K562 (cell line): ENCODE results near the gene KIFC3. TPM values are rescaled to one million over a fixed set of nuclear protein-coding genes. Genes with fewer than 3 reads are reported as not detected.

Experiments used
- ATAC-seq: fragments of 200-7000 bp; cut with Tn5 transposase; 3 replicates; pipeline ENCODE4 v1.9.1; 2020; ENCODE audit warnings: moderate library complexity
- BruUV-seq: library from RNA; stranded (reverse); fragments of 400-500 nt; replicated peaks from 2 replicates; lab custom pipeline; 2021; lab: Mats Ljungman, UMichigan
- CTCF ChIA-PET: fragments of 300-600 bp; formaldehyde crosslinking; extraction: SDS; loops from one replicate; lab custom pipeline; 2021; ENCODE audit warnings: low intra/inter-chr PET ratio; lab: Yijun Ruan, JAX
- POLR2A ChIA-PET: fragments of 300-600, 350-650 bp; sonication (Branson Sonifier 250); formaldehyde crosslinking; extraction: SDS; loops from one replicate; lab custom pipeline; 2021; ENCODE audit warnings: antibody characterized with exemption, inconsistent platforms; lab: Yijun Ruan, JAX
- DNase-seq, 4 experiments: peaks; one replicate each; pipeline versions ENCODE4 v3.0.0 to v3.0.0-alpha.2; 2011 to 2018; ENCODE audit warnings: low spot score in 3 of 4, mixed read lengths in 3 of 4; ENCODE audit errors: extremely low read depth in 1 of 4
- FAIRE-seq: peaks from 2 replicates; lab custom pipeline; 2011; peaks lifted over from hg19 to GRCh38; lab: Jason Lieb, UNC
- H2AFZ ChIP-seq: 2 replicates; pipeline ENCODE4 v1.6.0; 2011; ENCODE audit warnings: low read depth, low read length, control low read depth, inconsistent platforms
- H3K27ac ChIP-seq: fragments of 200-600 bp; 3 replicates; pipeline ENCODE4 v1.8.0; 2011; ENCODE audit warnings: low read depth, mild to moderate bottlenecking, control low read depth, inconsistent platforms, low read length, moderate library complexity, mixed read lengths; ENCODE audit errors: extremely low read depth
- H3K27me3 ChIP-seq, 2 experiments: fragments of 300-600 bp in 1 of 2; 2 replicates in 1 of 2; 3 replicates in 1 of 2; pipeline versions ENCODE4 v1.6.0 to v1.8.0; 2011; ENCODE audit warnings: inconsistent platforms in 2 of 2, low read length in 2 of 2, mild to moderate bottlenecking in 1 of 2, mixed read lengths in 1 of 2, moderate library complexity in 1 of 2; ENCODE audit not compliant: control insufficient read depth in 2 of 2, insufficient read depth in 2 of 2
- H3K36me3 ChIP-seq: fragments of 300-600 bp; 3 replicates; pipeline ENCODE4 v1.8.0; 2011; ENCODE audit warnings: mild to moderate bottlenecking, low read length, inconsistent platforms; ENCODE audit not compliant: control insufficient read depth, insufficient read depth
- H3K4me1 ChIP-seq, 2 experiments: fragments of 200-600 bp in 1 of 2; replicated peaks in 1 of 2; 2 replicates in 1 of 2; 3 replicates in 1 of 2; pipeline versions ENCODE4 v1.5.1 to v1.8.0; 2011; ENCODE audit warnings: inconsistent platforms in 2 of 2, low read length in 2 of 2, mild to moderate bottlenecking in 1 of 2, mixed read lengths in 1 of 2, moderate library complexity in 1 of 2; ENCODE audit not compliant: control insufficient read depth in 2 of 2, insufficient read depth in 2 of 2
- H3K4me2 ChIP-seq: 2 replicates; pipeline ENCODE4 v1.6.1; 2011; ENCODE audit warnings: low read length, control low read depth, inconsistent platforms, mixed read lengths; ENCODE audit not compliant: insufficient read depth
- H3K4me3 ChIP-seq: fragments of 200-600 bp; sonication (generic), shearing (Covaris generic); 2 replicates; pipeline ENCODE4 v1.5.1; 2016; ENCODE audit warnings: control low read depth, inconsistent platforms
- H3K79me2 ChIP-seq: fragments of 200-600 bp; 3 replicates; pipeline ENCODE4 v1.8.0; 2011; ENCODE audit warnings: low read length, inconsistent platforms; ENCODE audit not compliant: control insufficient read depth, insufficient read depth
- H3K9ac ChIP-seq, 2 experiments: 2 replicates each; pipeline versions ENCODE4 v1.6.0 to v1.6.1; 2011; ENCODE audit warnings: low read depth in 2 of 2, low read length in 2 of 2, control low read depth in 1 of 2, inconsistent platforms in 1 of 2, mild to moderate bottlenecking in 1 of 2, mixed read lengths in 1 of 2; ENCODE audit not compliant: insufficient read depth in 1 of 2
- H3K9me1 ChIP-seq: one replicate; pipeline ENCODE4 v1.6.0; 2011; ENCODE audit warnings: inconsistent platforms, mild to moderate bottlenecking, low read length, moderate library complexity; ENCODE audit not compliant: control insufficient read depth, insufficient read depth
- H3K9me3 ChIP-seq: replicated peaks from 2 replicates; pipeline ENCODE4 v1.5.1; 2011; ENCODE audit warnings: low read depth, low read length, inconsistent platforms; ENCODE audit not compliant: control insufficient read depth, insufficient read depth
- H4K20me1 ChIP-seq: replicated peaks from 2 replicates; pipeline ENCODE4 v1.6.1; 2011; ENCODE audit warnings: low read length, inconsistent platforms, mixed read lengths; ENCODE audit not compliant: control insufficient read depth, insufficient read depth
- EP400 ChIP-seq: fragments of 450-650 bp; IDR thresholded peaks from 2 replicates; pipeline ENCODE4 v1.6.1; 2017; ENCODE audit warnings: antibody characterized with exemption, mild to moderate bottlenecking, moderate library complexity
- EWSR1 ChIP-seq: fragments of 450-650 bp; IDR thresholded peaks from 2 replicates; pipeline ENCODE4 v1.6.1; 2018; ENCODE audit warnings: borderline replicate concordance, mild to moderate bottlenecking, low read depth, moderate library complexity; ENCODE audit not compliant: partially characterized antibody
- JUND ChIP-seq, 2 experiments: IDR thresholded peaks; 2 replicates in 1 of 2; 3 replicates in 1 of 2; pipeline ENCODE4 v1.6.1; 2011; ENCODE audit warnings: borderline replicate concordance in 2 of 2, low read depth in 2 of 2, low read length in 2 of 2, improper control_type of control experiment in 1 of 2, missing biosample characterization in 1 of 2, missing genetic modification characterization in 1 of 2, missing genetic modification reagents in 1 of 2
- RBM17 ChIP-seq: fragments of 200-400 bp; formaldehyde crosslinking; IDR thresholded peaks from 2 replicates; pipeline ENCODE4 v1.6.1; 2017; ENCODE audit warnings: low read depth, mild to moderate bottlenecking, low read length, borderline replicate concordance
- SMARCA5 ChIP-seq: fragments of 450-650 bp; IDR thresholded peaks from 2 replicates; pipeline ENCODE4 v1.6.1; 2016
- SUPT5H ChIP-seq: fragments of 450-650 bp; IDR thresholded peaks from 2 replicates; pipeline ENCODE4 v1.6.1; 2016
- ZNF347 ChIP-seq: fragments of 450-650 bp; formaldehyde crosslinking; IDR thresholded peaks from 2 replicates; pipeline ENCODE4 v1.4.0; 2020; ENCODE audit warnings: low read depth, mild to moderate bottlenecking, moderate library complexity
- ZNF398 ChIP-seq: fragments of 250-450 bp; sonication (Bioruptor Pico); IDR thresholded peaks from 2 replicates; pipeline ENCODE4 v1.8.0; 2021; ENCODE audit warnings: moderate library complexity, mild to moderate bottlenecking, inconsistent platforms
- WGBS: fragments of 100-300 bp; shearing (Covaris generic); methylation state at CpG from one replicate; pipeline ENCODE4 v1.1.6; 2016; ENCODE audit warnings: low coverage, mixed read lengths; ENCODE audit not compliant: insufficient coverage; ENCODE audit errors: missing lambda C conversion rate; 5-methylcytosine and 5-hydroxymethylcytosine counted together
- in situ Hi-C: fragments of 300-500 bp; cut with MboI; formaldehyde crosslinking; loops from 4 replicates; pipeline ENCODE4 v1.15.0; 2018; ENCODE audit warnings: inconsistent platforms, mixed read lengths
- intact Hi-C: fragments of 100-400 bp; cut with micrococcal nuclease; formaldehyde crosslinking; loops from 2 replicates; pipeline ENCODE4 v1.14.2; 2022
- polyA plus RNA-seq, 8 experiments: library from polyadenylated mRNA; depleted of rRNA in 4 of 8; stranded (reverse) in 5 of 8; unstranded in 3 of 8; fragments of >200 nt; fragmentation: Nextera tagmentation in 2 of 8; fragmentation: Illumina TruSeq in 1 of 8; extraction: Ambion mirVana in 2 of 8; extraction: Trizol in 1 of 8; gene quantifications; 2 replicates each; pipeline versions ENCODE4 v1.2.1 to v1.2.3, GENCODE V29; 2011 to 2014; ENCODE audit warnings: inconsistent platforms in 1 of 8, missing spikeins in 1 of 8
- total RNA-seq, 7 experiments: library from RNA; depleted of rRNA in 6 of 7; stranded (reverse); fragments of >200 nt in 6 of 7; fragmentation: Illumina TruSeq in 2 of 7; extraction: Trizol in 2 of 7; gene quantifications; 2 replicates each; pipeline versions ENCODE4 v1.2.1 to v1.2.3, GENCODE V29; 2011 to 2021; ENCODE audit warnings: low replicate concordance in 1 of 7

Gene KIFC3
- total and polyA plus RNA-seq, 9 of the 15 experiments (the other 6 are each of a cell fraction or from before 2014, with no cell fraction given), result 0.23 to 105 (median 26.2) TPM

DNA sequence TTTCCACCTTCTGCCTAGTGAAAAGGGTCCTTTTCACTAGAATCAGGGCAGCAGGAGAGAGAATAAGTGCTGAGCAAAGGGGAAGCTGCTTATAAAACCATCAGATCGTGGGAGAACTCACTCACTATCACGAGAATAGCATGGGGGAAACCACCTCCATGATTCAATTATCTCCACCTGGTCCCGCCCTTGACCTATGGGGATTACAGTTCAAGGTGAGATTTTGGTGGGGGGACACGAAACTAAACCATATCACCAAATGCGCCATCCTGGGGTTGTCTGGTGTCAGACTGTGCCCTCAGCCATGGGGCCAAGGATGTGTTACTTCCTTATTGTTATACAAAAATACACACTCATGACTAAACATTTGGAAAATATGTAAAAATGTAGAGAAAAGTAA lies 77.1 kb downstream of the KIFC3 start (continued):
- no peak for TF ChIP-seq EWSR1
- TF ChIP-seq SUPT5H, result no peak
- TF ChIP-seq ZNF398 (CRISPR knock-in tag), result no peak
- TF ChIP-seq JUND (IDR thresholded peaks at IDR 0.05; ENCODE audit: borderline replicate concordance, low read depth, low read length), result no peak
- TF ChIP-seq JUND (tag; IDR thresholded peaks at IDR 0.05; ENCODE audit: borderline replicate concordance, low read depth, low read length), result no peak
- TF ChIP-seq RBM17, result no peak

DNA sequence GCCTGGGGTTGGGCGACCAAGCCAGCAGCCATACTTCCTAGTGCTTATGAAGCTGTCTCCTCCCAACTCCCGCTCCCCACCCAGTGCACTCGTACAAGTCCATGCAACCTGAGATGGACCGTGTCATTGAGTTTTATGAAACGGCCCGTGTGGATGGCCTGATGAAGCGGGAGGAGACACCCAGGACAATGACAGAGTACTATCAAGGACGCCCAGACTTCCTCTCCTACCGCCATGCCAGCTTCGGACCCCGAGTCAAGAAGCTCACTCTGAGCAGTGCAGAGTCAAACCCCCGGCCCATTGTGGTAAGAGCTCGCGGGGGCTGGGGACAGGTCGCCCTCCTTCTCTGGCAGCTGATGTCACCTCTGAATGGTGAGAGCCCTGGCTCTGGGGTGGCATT lies 77.8 kb downstream of the KIFC3 start:
- WGBS, result 35% methylated on average over 15 of the region's 15 CpGs
- no peak; the same call in 2 of the 3 replicates for ATAC-seq
- Histone ChIP-seq H3K4me1 (peaks cover 12 to 16% of the 10 kb centered on the region in 2 experiments), H3K36me3 (no peaks in the 10 kb centered on the region), H3K9me3 (no peaks in the 10 kb centered on the region)
- no peak for TF ChIP-seq ZNF347 (CRISPR knock-in tag)
- TF ChIP-seq EP400, result no peak
- TF ChIP-seq SMARCA5, result no peak
- TF ChIP-seq, all 486 proteins: peak for 0
- H3K27ac ChIP-seq, result no peak overlapping the region
- H3K9ac ChIP-seq, result no peak overlapping the region
- no peaks in the 10 kb centered on the region for H3K79me2 ChIP-seq
- H3K27me3 ChIP-seq, result 0 out of 5 replicates have a peak, but pooled peaks cover 0 to 5% of the 10 kb centered on the region in 2 experiments
- DNase-seq (no peak), FAIRE-seq (no peak)
- H2AFZ ChIP-seq, result no peak overlapping the region
- no TSS peak for BruUV-seq
- no peaks in the 10 kb centered on the region for H4K20me1 ChIP-seq
- intact Hi-C loops, result loop anchor here (5.0 kb wide), 1 partner anchor 132 kb away; no protein-coding TSS in a partner anchor
- no peaks in the 10 kb centered on the region for H3K9me1 ChIP-seq
- CTCF ChIA-PET, result interaction anchor here (0.6 kb wide), 1 partner anchor 115 kb away, joined by 3 read pairs; no protein-coding TSS in a partner anchor
- in situ Hi-C loops, result no loop called here
- H3K4me2 ChIP-seq, result no peak overlapping the region
- POLR2A ChIA-PET, result interaction anchor here (0.5 to 1.2 kb wide), 5 partner anchors 9 to 32 kb away, joined by 3 to 5 read pairs (median 3); partner anchors contain the start of gene KATNB1
- no peak overlapping the region for H3K4me3 ChIP-seq
